Brain microvascular endothelial cell (primary cell): ENCODE measurements around the gene LGALS16.
"Not testable (repeated sequence)": the region's sequence is repeated elsewhere in the genome, so short reads cannot be mapped to it uniquely, and the experiment has no call there.

Source experiments
- DNase-seq: peaks from one replicate; pipeline ENCODE4 v3.0.0-alpha.2; 2020
- H3K27ac ChIP-seq: fragments of 250-450 bp; sonication (Bioruptor Pico); 2 replicates; pipeline ENCODE4 v1.5.1; 2020; ENCODE audit warnings: mild to moderate bottlenecking, moderate library complexity
- H3K27me3 ChIP-seq: fragments of 250-450 bp; sonication (Bioruptor Pico); replicated peaks from 2 replicates; pipeline ENCODE4 v1.5.1; 2020; ENCODE audit warnings: mild to moderate bottlenecking
- H3K36me3 ChIP-seq: fragments of 250-450 bp; sonication (Bioruptor Pico); replicated peaks from 2 replicates; pipeline ENCODE4 v1.5.1; 2020; ENCODE audit warnings: mild to moderate bottlenecking
- H3K4me3 ChIP-seq: 2 replicates; pipeline ENCODE4 v1.5.1; 2011; ENCODE audit warnings: low read depth, mild to moderate bottlenecking, control low read depth, low read length, moderate library complexity
- in situ Hi-C: cut with HindIII; loops from 2 replicates; pipeline ENCODE4 v1.10.0; 2017; ENCODE audit warnings: low sequenced_read_pairs, low pct_ligation_motif_present
- TF ChIP-seq, protein P1 (sequence below): IDR thresholded peaks from 2 replicates; pipeline ENCODE4 v1.5.1; 2011; ENCODE audit warnings: low read depth, mild to moderate bottlenecking, moderate library complexity, low read length, control low read depth, inconsistent platforms; ENCODE audit errors: missing control alignments

Gene LGALS16

GRCh38 chr19:39679791-39680168 lies 24.1 kb downstream of the LGALS16 start:
- in situ Hi-C loops, result no loop called here
- Histone ChIP-seq H3K36me3 (no peaks in the 10 kb centered on the region), H3K4me3 (no peak overlapping the region), H3K27me3 (no peaks in the 10 kb centered on the region), H3K27ac (no peak overlapping the region)
- DNase-seq, result no peak
- TF ChIP-seq, protein P1, sequence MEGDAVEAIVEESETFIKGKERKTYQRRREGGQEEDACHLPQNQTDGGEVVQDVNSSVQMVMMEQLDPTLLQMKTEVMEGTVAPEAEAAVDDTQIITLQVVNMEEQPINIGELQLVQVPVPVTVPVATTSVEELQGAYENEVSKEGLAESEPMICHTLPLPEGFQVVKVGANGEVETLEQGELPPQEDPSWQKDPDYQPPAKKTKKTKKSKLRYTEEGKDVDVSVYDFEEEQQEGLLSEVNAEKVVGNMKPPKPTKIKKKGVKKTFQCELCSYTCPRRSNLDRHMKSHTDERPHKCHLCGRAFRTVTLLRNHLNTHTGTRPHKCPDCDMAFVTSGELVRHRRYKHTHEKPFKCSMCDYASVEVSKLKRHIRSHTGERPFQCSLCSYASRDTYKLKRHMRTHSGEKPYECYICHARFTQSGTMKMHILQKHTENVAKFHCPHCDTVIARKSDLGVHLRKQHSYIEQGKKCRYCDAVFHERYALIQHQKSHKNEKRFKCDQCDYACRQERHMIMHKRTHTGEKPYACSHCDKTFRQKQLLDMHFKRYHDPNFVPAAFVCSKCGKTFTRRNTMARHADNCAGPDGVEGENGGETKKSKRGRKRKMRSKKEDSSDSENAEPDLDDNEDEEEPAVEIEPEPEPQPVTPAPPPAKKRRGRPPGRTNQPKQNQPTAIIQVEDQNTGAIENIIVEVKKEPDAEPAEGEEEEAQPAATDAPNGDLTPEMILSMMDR, result no peak

DNA sequence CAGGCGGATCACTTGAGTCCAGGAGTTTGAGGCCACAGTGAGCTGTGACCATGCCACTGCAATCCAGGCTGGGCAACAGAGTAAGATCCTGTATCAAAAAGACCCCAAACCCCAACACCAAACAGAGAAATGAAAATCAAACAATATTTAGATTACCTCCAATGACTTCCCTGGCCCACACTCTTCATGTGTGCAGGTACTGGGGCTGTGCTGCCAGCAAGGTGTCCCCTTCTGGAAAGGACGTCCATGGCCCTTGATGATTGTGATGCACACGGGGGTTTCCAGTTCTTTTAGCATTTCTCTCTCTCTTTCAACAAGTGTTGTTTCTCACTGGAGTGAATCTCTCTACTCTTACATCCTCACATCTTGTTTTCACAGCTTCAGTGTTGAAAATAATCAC lies 24.9 kb downstream of the LGALS16 start:
- no peaks in the 10 kb centered on the region for H3K27me3 ChIP-seq
- H3K27ac ChIP-seq, result no peak overlapping the region
- in situ Hi-C loops, result no loop called here
- no peak overlapping the region for H3K4me3 ChIP-seq
- no peaks in the 10 kb centered on the region for H3K36me3 ChIP-seq
- TF ChIP-seq, protein P1, result no peak
- no peak for DNase-seq

DNA sequence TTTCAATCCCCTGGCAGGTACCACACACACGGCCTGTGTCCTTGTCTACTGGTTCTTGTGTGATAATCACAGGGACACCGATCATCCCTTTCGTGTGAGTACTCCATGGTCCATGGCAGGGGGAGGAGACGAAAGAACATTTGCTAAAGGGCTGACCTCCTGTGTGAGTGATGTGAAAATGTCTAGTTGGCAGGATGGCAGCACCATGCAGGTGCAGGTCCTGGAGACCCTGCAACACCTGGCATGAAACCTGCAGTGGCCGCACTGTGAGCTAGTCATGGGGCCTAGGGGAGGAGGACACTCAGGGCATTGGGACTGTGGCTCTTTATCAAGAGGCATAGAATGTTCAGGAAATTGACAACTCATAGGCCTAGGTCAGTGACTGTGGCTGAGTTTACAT lies 25.7 kb downstream of the LGALS16 start:
- no peak for DNase-seq
- no peaks in the 10 kb centered on the region for H3K27me3 ChIP-seq
- in situ Hi-C loops, result no loop called here
- no peak overlapping the region for H3K4me3 ChIP-seq
- H3K27ac ChIP-seq, result no peak overlapping the region
- no peaks in the 10 kb centered on the region for H3K36me3 ChIP-seq
- TF ChIP-seq, protein P1, result no peak

GRCh38 chr19:39684267-39684666 lies 28.6 kb downstream of the LGALS16 start:
- in situ Hi-C loops, result no loop called here
- H3K27me3 ChIP-seq, result no peaks in the 10 kb centered on the region
- no peak for DNase-seq
- no peak overlapping the region for H3K27ac ChIP-seq
- TF ChIP-seq, protein P1, result no peak
- no peaks in the 10 kb centered on the region for H3K36me3 ChIP-seq
- no peak overlapping the region for H3K4me3 ChIP-seq

- H3K4me3 ChIP-seq, result no peak overlapping the region
- in situ Hi-C loops, result no loop called here
- no peaks in the 10 kb centered on the region for H3K36me3 ChIP-seq
- H3K27ac ChIP-seq, result no peak overlapping the region
- DNase-seq, result no peak
- H3K27me3 ChIP-seq, result no peaks in the 10 kb centered on the region
- TF ChIP-seq, protein P1, result no peak
These were observed 31.0 kb downstream of the LGALS16 start for GRCh38 chr19:39686739-39687138.

GRCh38 chr19:39688637-39689036 lies 32.9 kb downstream of the LGALS16 start:
- DNase-seq, H3K4me3 ChIP-seq, in situ Hi-C loops: not testable (repeated sequence)

More at GRCh38 chr19:39688637-39689036, 32.9 kb downstream of the LGALS16 start:
- not testable (repeated sequence) for H3K27ac ChIP-seq, H3K36me3 ChIP-seq, H3K27me3 ChIP-seq
